NCI-H146 treated with DMSO at 0.1 percent for 48 hours (cell line): ENCODE results near the gene MGAT5B.
A peak's percentile ranks its signal among the peaks of the same experiment; 100 is the strongest.
"Not testable (repeated sequence)": the region's sequence is repeated elsewhere in the genome, so short reads cannot be mapped to it uniquely, and the experiment has no call there.

ENCODE experiments used
- DNase-seq: peaks from one replicate; lab custom pipeline; 2025; ENCODE audit not compliant: unreplicated experiment; lab: John Stamatoyannopoulos, UW

The MGAT5B gene

DNA sequence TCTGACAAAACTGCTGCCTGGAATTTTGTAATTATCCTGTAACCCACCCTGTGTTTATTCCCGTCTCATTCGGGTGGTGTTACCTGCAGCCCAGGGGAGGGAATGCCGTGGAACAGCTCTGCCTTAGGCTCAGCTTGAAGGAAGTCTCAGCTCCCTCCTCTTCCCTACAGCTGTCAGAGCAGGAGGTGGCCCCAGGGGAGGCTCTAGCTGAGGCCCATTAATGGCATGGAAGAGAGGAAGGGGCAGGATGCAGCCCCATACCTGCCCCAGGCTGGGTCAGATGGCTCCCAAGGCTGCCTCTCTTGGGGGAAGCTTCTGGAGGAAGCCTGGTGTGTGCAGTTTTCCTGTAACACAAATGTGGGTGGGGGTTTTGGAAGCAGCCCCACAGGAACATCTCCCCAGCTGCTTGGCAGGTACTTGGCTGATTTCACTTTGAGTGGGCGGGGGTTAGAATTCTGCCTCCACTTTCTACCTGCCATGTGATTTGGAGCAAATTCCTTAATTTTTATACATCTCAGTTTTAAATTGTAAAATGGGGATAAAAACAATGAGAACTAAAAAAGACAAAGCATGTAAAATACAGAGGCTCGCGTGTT lies 103.9 kb downstream of the MGAT5B start:
- no peak for DNase-seq

GRCh38 chr17:76973040-76973439 lies 104.8 kb downstream of the MGAT5B start:
- no peak for DNase-seq

GRCh38 chr17:76974721-76975120 lies 106.5 kb downstream of the MGAT5B start:
- DNase-seq: no peak

DNA sequence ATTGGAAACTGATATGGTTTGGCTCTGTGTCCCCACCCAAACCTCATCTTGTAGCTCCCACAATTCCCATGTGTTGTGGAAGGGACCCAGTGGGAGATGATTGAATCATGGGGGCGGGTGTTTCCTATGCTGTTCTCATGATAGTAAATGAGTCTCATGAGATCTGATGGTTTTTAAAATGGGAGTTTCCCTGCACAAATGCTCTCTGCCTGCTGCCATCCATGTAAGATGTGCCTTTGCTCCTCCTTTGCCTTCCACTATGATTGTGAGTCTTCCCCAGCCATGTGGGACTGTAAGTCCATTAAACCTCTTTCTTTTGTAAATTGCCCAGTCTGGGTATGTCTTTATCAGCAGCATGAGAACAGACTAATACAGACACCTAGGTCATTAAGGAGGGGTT lies 109.8 kb downstream of the MGAT5B start:
- DNase-seq: not testable (repeated sequence)

DNA sequence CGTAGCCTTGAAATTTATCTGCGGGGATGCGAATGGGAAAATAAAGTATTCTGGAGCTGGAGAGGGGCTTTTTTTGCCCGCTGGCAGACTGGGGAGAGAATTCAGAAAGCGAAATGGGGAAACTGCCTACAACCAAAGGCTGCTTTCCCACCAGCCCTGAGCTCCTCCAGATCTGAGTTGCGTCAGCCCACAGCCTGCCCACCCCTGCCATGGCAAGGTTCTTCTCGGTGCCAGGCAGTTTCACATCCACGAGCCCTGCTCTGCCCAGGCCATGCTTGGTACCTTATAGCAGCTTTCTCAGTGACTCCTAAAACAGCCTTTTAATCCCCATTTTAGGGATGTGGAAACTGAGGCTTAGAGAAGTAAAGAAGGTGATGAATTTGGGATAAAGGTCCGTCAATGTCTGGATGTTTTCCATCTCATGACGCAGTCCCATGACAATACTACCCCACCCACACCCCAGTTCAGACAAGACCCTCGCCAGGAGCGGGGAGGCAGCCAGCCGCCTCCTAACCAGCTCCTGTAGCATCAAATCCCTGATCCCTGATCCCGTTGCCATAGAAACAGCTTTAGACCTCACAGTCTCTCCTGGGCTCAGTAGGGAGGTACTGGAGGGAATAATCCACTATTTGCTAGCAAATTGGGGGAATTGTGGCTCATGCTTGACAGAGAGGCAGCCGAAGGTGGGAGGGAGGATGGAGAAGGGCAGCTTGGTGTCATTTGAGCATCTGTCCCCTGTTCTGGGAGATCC lies 113.5 kb downstream of the MGAT5B start:
- no peak for DNase-seq

- no peak for DNase-seq
These were observed 114.3 kb downstream of the MGAT5B start for GRCh38 chr17:76982408-76983074.

DNA sequence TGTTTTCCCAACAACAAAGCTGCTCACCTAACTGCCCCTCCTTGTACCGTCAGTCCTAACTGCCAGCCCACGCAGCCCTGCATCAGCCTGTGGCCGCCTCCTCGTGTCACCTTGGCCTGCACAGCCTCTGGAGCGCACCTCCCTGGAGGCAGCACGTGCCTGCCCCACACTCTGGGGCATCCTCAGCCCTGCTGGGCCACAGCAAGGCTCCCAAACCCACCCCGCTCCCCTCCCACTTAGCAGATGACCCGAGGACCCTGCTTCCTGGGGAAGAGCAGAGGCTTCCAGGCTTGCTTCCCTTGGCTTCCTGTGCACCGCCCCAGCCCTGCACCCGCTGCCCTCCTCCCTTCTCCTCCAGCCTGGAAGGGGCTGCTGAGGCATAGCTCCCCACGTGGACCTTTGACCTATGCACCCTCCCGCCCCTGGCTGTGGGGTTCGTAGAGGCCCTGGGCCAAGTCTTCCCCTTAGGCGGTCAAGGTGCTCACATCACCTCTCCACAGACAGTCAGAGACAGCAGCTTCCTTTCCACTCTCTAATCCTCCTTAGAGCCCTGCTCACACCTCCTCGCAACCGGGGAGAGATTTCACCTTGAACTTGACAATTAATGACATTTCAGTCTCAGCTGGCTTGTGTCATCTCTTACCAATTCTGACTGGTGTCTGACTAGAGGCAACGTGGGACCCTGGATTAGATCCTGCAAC lies 115.0 kb downstream of the MGAT5B start:
- DNase-seq: no peak

DNA sequence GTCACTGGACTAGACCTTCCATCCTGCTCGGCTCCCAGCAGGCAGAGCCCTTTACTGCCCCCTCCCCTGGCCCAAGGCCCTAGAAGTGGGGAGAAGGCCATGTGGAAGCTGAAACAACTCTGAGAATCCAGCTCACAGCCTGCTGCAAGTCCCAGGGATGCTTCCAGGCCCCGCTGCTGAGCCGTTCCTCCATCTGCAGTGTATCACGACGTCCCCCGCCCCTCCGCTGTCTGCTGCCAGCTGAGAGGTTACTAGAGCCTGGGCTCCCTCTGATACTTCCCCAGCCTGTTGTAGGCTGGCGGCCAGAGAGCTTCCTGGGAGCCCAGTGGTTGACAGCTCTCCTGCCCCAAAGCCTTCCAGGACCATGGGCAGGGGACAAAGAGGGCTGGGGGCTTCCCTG lies 118.2 kb downstream of the MGAT5B start:
- no peak for DNase-seq

DNA sequence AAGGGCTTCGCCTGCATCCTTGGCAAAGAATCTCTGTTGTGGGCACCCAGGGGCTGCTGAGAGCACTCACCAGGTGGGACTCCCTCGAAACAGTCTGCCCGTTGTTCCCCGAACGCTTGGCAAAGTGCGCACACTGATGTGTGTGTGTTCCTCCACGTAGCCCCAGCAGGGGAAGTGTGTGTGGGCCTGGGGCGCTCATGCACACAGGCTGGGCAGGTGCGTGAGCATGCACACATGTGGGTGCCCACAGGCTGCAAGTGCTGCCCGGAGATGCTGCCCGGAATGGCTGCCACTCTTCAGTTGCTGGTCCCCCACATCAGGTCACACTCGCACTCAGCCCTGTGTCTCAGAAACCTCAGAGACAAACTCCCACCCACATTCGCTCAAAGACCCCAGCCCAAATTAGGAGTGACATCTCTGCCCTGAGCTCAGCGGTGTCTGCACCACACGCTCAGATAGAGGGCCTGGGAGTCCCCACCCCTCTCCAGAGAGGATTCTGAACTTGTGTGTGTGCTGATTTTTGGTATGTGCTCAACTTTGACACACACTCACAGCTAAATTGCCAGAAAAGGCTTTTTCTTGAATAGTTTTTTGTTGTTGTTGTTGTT lies 119.4 kb downstream of the MGAT5B start:
- DNase-seq: no peak

DNA sequence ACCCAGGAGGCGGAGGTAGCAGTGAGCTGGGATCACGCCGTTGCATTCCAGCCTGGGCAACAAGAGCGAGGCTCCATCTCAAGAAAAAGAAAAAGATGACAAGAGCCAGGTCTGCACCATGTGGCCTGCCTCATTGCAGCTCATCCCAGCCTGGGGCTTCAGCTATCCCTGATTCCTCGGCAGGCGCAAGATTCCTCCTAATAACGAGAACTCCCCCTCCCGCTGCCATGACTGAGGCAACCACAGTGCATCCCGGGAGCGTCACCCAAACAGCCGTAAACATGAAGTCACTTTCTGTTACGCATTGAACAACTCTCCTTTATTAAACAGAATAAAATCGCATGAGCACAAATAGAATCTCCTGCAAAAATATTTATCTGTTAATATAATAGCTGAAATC lies 120.6 kb downstream of the MGAT5B start:
- DNase-seq: no peak

DNA sequence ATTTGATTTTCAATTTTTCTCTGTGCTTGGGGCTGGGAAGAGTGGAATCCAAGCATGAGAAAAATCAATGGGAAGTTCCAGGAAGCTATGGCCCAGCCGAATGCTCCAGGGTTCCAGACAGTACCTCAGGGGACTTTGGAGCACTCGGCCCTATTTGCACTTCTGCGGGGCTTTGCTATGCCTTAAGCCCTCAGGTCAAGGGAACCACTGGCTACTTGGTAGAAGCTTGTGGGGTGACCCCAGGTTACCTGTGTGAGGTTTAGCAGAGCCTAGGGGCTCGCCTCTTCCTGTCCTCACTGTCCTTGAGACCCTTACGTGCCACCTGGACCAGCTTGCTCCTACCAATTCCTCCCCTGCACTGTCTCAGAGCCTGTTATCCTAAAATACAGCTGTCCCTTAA lies 121.3 kb downstream of the MGAT5B start:
- DNase-seq: no peak

- DNase-seq: no peak
These were observed 124.7 kb downstream of the MGAT5B start for GRCh38 chr17:76992891-76993290.

GRCh38 chr17:76993651-76994050 lies 125.4 kb downstream of the MGAT5B start:
- DNase-seq: no peak

- peak; percentile 71 for DNase-seq
These were observed 126.0 kb downstream of the MGAT5B start for GRCh38 chr17:76994237-76994637.

- peak; percentile 95 for DNase-seq
These were observed 127.3 kb downstream of the MGAT5B start for GRCh38 chr17:76995387-76996105.

GRCh38 chr17:76996741-76997694 lies 128.8 kb downstream of the MGAT5B start:
- DNase-seq: no peak

GRCh38 chr17:76997981-76998531 lies 129.9 kb downstream of the MGAT5B start:
- DNase-seq: no peak

- no peak for DNase-seq
These were observed 130.6 kb downstream of the MGAT5B start for GRCh38 chr17:76998839-76999238.
